Muscle of leg (tissue), 11 donors: ENCODE measurements around the gene GNA14. TPM values are rescaled to one million over a fixed set of nuclear protein-coding genes. Genes with fewer than 3 reads are reported as not detected.

Experiments
- DNase-seq: peaks from one replicate; pipeline ENCODE4 v3.0.0; 2013
- H3K27ac ChIP-seq: one replicate; pipeline ENCODE4 v1.5.1; 2013; ENCODE audit warnings: mild to moderate bottlenecking, low read length, control low read depth
- H3K27me3 ChIP-seq: one replicate; pipeline ENCODE4 v1.6.1; 2013; ENCODE audit warnings: low read length; ENCODE audit not compliant: control insufficient read depth, insufficient read depth
- H3K36me3 ChIP-seq: one replicate; pipeline ENCODE4 v1.6.1; 2013; ENCODE audit warnings: low read length; ENCODE audit not compliant: control insufficient read depth, insufficient read depth
- H3K4me1 ChIP-seq: one replicate; pipeline ENCODE4 v1.6.1; 2013; ENCODE audit warnings: low read length; ENCODE audit not compliant: control insufficient read depth, insufficient read depth
- H3K4me3 ChIP-seq: one replicate; pipeline ENCODE4 v1.5.1; 2013; ENCODE audit warnings: low read length, control low read depth
- H3K9me3 ChIP-seq: replicated peaks from 2 replicates; pipeline ENCODE4 v1.6.1; 2013; ENCODE audit warnings: low read depth, low read length; ENCODE audit not compliant: control insufficient read depth
- WGBS: methylation state at CpG from one replicate; pipeline ENCODE4 v1.1.5; 2013; ENCODE audit warnings: missing lambda C conversion rate; ENCODE audit not compliant: insufficient coverage; 5-methylcytosine and 5-hydroxymethylcytosine counted together
- polyA plus RNA-seq, 8 donors: library from polyadenylated mRNA; unstranded; fragments of 120-200 nt; gene quantifications; one replicate each; pipeline versions ENCODE4 v1.2.1 to v1.2.3, GENCODE V29; 2013; ENCODE audit warnings: inconsistent platforms in 1 of 8, low replicate concordance in 1 of 8; ENCODE audit not compliant: insufficient read length in 8 of 8, insufficient read depth in 1 of 8
- total RNA-seq: library from RNA; stranded (reverse); fragments of 120-200 nt; gene quantifications from one replicate; pipeline ENCODE4 v1.2.4, GENCODE V29; 2013

GNA14 gene
- total and polyA plus RNA-seq, 9 donors: 2.1 to 6.6 (median 3.3) TPM

DNA sequence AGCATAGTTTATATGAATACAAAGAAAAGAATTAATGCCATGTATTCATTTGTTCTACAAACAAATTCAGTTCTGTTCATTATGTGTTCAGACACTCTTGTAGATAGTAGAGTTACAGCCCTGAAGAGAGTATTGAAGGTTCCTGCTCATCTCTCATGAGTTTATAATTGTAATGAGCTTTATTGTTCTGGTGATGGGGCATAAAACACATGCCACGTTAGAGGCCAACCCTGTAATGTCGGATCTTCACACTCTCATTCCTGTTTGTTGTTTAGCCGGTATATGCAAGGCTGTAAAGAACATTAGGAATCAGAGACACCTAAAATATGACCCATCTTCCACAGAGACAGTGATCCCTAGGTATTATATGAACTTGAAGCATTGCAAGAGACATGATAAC, 256.3 kb downstream of the GNA14 start:
- Histone ChIP-seq H3K27ac (no peak overlapping the region), H3K4me1 (no peaks in the 10 kb centered on the region), H3K27me3 (no peaks in the 10 kb centered on the region), H3K36me3 (no peaks in the 10 kb centered on the region), H3K4me3 (no peak overlapping the region), H3K9me3 (no peaks in the 10 kb centered on the region)
- DNase-seq: no peak
- no CpG with 5 or more reads among the region's 3 CpGs for WGBS

DNA sequence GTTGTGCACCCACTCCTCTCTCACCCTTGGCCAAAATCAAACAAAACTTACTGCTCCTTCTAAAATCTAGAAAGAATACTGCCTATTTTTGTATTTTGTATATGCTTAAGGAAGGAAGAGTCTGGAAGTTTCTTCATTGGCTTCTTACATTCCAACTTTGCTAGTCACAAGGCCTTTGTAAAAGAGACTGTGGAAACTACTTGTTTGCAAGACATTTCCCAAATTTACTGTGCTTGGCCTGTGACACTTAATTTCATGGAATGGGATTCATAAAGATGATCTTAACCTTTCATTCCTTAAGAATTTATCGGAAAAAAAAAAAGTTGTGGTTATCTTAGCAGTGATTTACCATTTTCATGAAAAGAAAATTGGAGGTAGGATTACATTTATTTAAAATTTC, 261.9 kb downstream of the GNA14 start:
- no peak for DNase-seq
- no peaks in the 10 kb centered on the region for H3K36me3 ChIP-seq
- H3K4me3 ChIP-seq: no peak overlapping the region
- H3K27ac ChIP-seq: no peak overlapping the region
- H3K9me3 ChIP-seq: no peaks in the 10 kb centered on the region
- no peaks in the 10 kb centered on the region for H3K4me1 ChIP-seq
- no CpG with 5 or more reads among the region's 1 CpG for WGBS
- no peaks in the 10 kb centered on the region for H3K27me3 ChIP-seq

DNA sequence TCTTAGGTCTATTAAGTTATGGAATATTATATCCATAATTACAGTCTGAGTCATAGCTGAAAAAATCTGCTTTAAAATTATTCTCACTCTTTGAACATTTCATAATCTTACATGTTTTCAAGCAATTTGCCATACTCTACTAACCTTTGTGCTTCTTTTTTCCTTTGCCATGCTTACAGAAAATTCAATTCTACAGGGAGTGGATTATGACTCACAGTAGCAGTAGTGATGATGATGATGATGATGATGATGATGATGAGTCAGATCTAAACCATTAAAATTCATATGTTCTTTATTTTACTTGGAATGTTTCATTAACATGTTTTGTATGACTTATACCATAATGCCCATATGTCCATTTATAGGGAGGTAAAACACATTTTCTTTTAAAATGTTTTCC, 263.7 kb downstream of the GNA14 start:
- Histone ChIP-seq H3K27me3 (no peaks in the 10 kb centered on the region), H3K4me1 (no peaks in the 10 kb centered on the region), H3K9me3 (no peaks in the 10 kb centered on the region), H3K27ac (no peak overlapping the region), H3K4me3 (no peak overlapping the region), H3K36me3 (no peaks in the 10 kb centered on the region)
- DNase-seq: peak; percentile 0

DNA sequence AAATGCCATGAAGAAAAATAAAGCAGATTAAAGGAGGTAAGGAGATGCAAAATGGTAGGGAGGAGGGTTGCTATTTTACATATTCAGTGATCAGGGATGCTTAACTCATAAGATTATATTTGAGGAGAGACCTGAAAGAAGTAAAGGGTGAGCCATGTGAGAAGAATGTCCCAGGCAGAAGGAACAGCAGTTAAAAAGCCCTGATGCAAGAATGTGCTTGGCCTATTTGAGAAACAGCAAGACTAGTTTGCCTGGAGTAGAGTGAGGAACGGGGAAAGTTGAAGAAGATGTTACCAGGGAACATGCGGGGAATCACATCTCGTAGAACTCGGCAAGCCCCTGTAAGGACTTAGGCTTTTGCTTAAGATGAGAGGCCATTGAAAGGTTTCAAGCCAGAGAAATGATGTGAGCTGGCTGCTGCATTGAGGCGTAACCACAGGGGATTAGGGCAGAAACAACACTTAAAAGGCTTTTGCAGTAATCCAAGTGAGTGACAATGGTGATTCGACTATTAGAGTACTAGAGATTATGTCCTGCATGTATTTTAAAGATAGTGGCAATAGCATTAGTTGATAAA, 272.1 kb downstream of the GNA14 start:
- peaks cover 4% of the 10 kb centered on the region for H3K36me3 ChIP-seq
- 79% methylated on average over 6 of the region's 6 CpGs for WGBS

DNA sequence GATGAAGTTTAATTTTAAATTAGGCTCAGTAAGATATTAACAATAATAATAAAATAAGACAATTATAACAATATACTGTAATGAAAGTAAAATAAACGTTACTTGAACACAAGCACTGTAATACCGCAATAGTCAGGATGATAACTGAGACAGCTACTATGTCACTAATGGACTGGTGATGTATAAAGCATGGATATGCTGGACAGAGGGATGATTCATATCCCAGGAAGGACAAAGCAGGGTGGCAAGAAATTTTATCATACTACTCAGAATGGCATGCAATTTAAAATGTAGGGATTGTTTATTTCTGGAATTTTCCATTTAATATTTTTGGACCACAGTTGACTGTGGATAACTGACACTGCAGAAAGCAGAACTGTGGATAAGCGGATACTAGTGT, 273.9 kb downstream of the GNA14 start:
- WGBS: no CpG with 5 or more reads among the region's 3 CpGs
- Histone ChIP-seq H3K27ac (no peak overlapping the region), H3K4me1 (no peaks in the 10 kb centered on the region)

More for the DNA sequence above, 272.1 kb downstream of the GNA14 start:
- Histone ChIP-seq H3K4me3 (no peak overlapping the region), H3K27me3 (no peaks in the 10 kb centered on the region), H3K9me3 (no peaks in the 10 kb centered on the region), H3K4me1 (no peaks in the 10 kb centered on the region), H3K27ac (no peak overlapping the region)
- no peak for DNase-seq

More for the DNA sequence above, 273.9 kb downstream of the GNA14 start:
- Histone ChIP-seq H3K9me3 (no peaks in the 10 kb centered on the region), H3K4me3 (no peak overlapping the region), H3K27me3 (no peaks in the 10 kb centered on the region), H3K36me3 (peaks cover 5% of the 10 kb centered on the region)
- no peak for DNase-seq
